Ascending aorta (tissue), 2 donors: Measurements from ENCODE around the gene TIPIN. TPM values are rescaled to one million over a fixed set of nuclear protein-coding genes. Genes with fewer than 3 reads are reported as not detected.

ENCODE experiments used
- DNase-seq, 2 donors: peaks; one replicate each; pipeline ENCODE4 v3.0.0-alpha.2; 2019; ENCODE audit warnings: low spot score in 2 of 2
- H3K27ac ChIP-seq, 2 donors: fragments of 200-600 bp; sonication (generic); one replicate each; pipeline ENCODE4 v1.5.1; 2016 to 2017; ENCODE audit warnings: mild to moderate bottlenecking in 1 of 2
- H3K27me3 ChIP-seq: fragments of 200-600 bp; sonication (generic); one replicate; pipeline ENCODE4 v1.5.1; 2017
- H3K36me3 ChIP-seq, 2 donors: fragments of 200-600 bp; sonication (generic); one replicate each; pipeline ENCODE4 v1.5.1; 2016
- H3K4me1 ChIP-seq, 2 donors: fragments of 200-600 bp; sonication (generic); one replicate each; pipeline ENCODE4 v1.5.1; 2016 to 2017; ENCODE audit warnings: mild to moderate bottlenecking in 1 of 2
- H3K4me3 ChIP-seq, 2 donors: fragments of 200-600 bp; sonication (generic); one replicate each; pipeline ENCODE4 v1.5.1; 2016 to 2017; ENCODE audit warnings: mild to moderate bottlenecking in 1 of 2
- H3K9me3 ChIP-seq, 2 donors: fragments of 200-600 bp; sonication (generic); one replicate each; pipeline ENCODE4 v1.5.1; 2016
- CTCF ChIP-seq, 3 experiments: fragments of 200-600 bp in 2 of 3; fragments of 450-650 bp in 1 of 3; sonication (generic) in 2 of 3; IDR thresholded peaks; one replicate each; pipeline ENCODE4 v1.5.1; 2016 to 2019; ENCODE audit warnings: antibody characterized with exemption in 3 of 3, mild to moderate bottlenecking in 1 of 3, moderate library complexity in 1 of 3
- intact Hi-C: fragments of 100-400 bp; cut with DNase I; formaldehyde crosslinking; loops from one replicate; pipeline ENCODE4 v1.15.1; 2023
- total RNA-seq: library from RNA; depleted of rRNA; stranded (reverse); fragments of >200 nt; gene quantifications from one replicate; pipeline ENCODE4 v1.1.0, GENCODE V29; 2016

Gene TIPIN
- total RNA-seq, 1 donor from 2014 or later, result 6.1 TPM

- Histone ChIP-seq H3K27me3 (no peaks in the 10 kb centered on the region), H3K4me1 (peaks cover 4 to 11% of the 10 kb centered on the region in 2 donors), H3K9me3 (no peaks in the 10 kb centered on the region), H3K36me3 (no peaks in the 10 kb centered on the region), H3K4me3 (no peak overlapping the region), H3K27ac (no peak overlapping the region)
- no peak for TF ChIP-seq CTCF (IDR thresholded peaks at IDR 0.05)
- no peak for DNase-seq
- intact Hi-C loops, result loop anchor here (5.0 kb wide), 1 partner anchor 371 kb away; no protein-coding TSS in a partner anchor
These were observed 67.8 kb downstream of the TIPIN start for GRCh38 chr15:66288551-66289185.

- intact Hi-C loops, result loop anchor here (5.0 kb wide), 1 partner anchor 371 kb away; no protein-coding TSS in a partner anchor
- TF ChIP-seq CTCF (IDR thresholded peaks at IDR 0.05), result no peak
These were observed 68.4 kb downstream of the TIPIN start for GRCh38 chr15:66288093-66288492.

DNA sequence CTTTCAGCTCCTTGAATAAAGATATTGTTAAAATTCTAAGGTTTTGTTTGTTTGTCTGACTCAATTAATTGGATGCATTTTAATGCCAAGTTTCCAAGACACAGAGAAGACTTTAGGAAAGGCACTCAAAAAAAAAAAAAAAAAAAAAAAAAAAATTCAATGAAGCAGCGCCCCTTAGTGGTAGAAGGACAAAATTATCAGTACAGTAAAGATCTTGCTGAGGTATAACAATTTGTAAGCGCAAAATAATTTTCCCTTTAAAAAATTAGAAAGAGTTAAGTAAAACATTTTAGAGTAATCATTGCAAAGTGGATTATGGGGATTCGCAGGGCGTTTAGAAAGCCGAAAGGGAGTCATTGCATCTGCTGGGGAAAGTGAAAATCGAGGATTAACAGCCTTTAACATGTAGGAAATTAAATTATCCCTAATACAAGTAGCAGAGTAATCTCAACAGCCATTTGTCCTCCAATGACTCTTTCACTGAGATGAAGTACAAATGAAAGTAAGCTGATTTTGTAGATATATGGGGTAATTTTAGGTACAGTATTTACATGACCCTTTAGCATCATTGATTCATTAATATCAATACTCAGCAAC is 68.9 kb downstream of the TIPIN start:
- intact Hi-C loops, result loop anchor here (5.0 kb wide), 1 partner anchor 370 kb away; no protein-coding TSS in a partner anchor
- peaks cover 4 to 9% of the 10 kb centered on the region in 2 donors for H3K4me1 ChIP-seq
- peak in 2 of 3 experiments; percentile 46 to 52 for TF ChIP-seq CTCF (IDR thresholded peaks at IDR 0.05)
- H3K27me3 ChIP-seq, result no peaks in the 10 kb centered on the region
- no peak overlapping the region for H3K4me3 ChIP-seq
- no peaks in the 10 kb centered on the region for H3K36me3 ChIP-seq
- no peak for DNase-seq
- H3K9me3 ChIP-seq, result no peaks in the 10 kb centered on the region
- H3K27ac ChIP-seq, result no peak overlapping the region

More at GRCh38 chr15:66288093-66288492, 68.4 kb downstream of the TIPIN start:
- Histone ChIP-seq H3K36me3 (no peaks in the 10 kb centered on the region), H3K27me3 (no peaks in the 10 kb centered on the region), H3K4me3 (no peak overlapping the region), H3K9me3 (no peaks in the 10 kb centered on the region), H3K4me1 (peaks cover 4 to 11% of the 10 kb centered on the region in 2 donors), H3K27ac (no peak overlapping the region)
- DNase-seq, result no peak

Other genes with a start within 250 kb of the TIPIN start
- gene MEGF11, start 102.9 kb downstream of the TIPIN start, total RNA-seq, result not detected
- gene DIS3L, start 63.1 kb downstream of the TIPIN start, total RNA-seq, result 10.3 TPM
- 21.2 TPM for gene MAP2K1, start 30.2 kb upstream of the TIPIN start, total RNA-seq
- 3.7 TPM for gene SNAPC5, start 141.1 kb upstream of the TIPIN start, total RNA-seq
- gene RPL4, start 148.2 kb upstream of the TIPIN start, total RNA-seq, result 2,799 TPM
- 2.3 TPM for gene ZWILCH, start 148.6 kb upstream of the TIPIN start, total RNA-seq
- gene LCTL, start 209.3 kb upstream of the TIPIN start, total RNA-seq, result not detected